ENCODE results near the gene SEMA5A.

DNA sequence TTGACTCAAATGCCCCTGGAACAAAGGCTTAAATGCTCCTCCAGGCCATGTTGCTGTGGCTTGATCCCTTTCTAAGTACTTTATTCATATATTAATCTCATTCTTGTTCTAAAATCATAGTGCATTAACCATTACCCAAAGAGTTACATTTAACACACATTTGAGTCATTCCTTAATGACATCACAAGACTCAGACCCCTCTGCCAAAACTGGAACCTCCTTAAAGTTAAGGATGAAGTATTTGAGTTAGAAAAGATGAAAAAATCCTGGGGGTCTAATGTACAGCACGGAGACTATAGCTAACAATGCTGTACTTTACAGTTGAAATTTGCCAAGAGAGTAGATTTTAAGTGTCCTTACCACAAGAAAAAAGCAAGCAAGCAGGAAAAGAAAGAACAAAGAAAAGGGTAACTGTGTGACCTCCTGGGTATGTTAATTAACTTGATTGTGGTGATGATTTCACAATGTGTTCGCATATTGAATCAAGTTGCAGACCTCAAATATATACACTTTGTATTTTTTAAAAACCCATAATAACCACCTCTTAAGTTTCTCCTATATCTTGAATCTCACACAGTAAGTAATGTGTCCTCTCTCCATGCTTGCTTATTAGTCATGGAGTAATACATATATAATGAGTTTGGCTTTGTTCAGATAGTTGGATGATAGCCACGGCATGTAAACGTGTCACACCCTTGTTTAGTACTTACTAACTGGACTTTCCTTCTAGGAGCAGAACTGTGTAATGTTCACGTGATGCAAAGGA lies 376.9 kb downstream of the SEMA5A start:
- TF ChIP-seq POLR2A (IDR thresholded peaks at IDR 0.05; ENCODE audit: low read depth, low read length) (no peak), POLR2AphosphoS5 (IDR thresholded peaks at IDR 0.05; ENCODE audit: low read depth, low read length) (no peak)

Data from GM12892 (cell line).